ENCODE measurements around the gene FXYD6. TPM values are rescaled to one million over a fixed set of nuclear protein-coding genes. Genes with fewer than 3 reads are reported as not detected.

FXYD6 gene
- total RNA-seq, 4 donors from 2014 or later, result 21.5 to 79.9 (median 25.6) TPM

DNA sequence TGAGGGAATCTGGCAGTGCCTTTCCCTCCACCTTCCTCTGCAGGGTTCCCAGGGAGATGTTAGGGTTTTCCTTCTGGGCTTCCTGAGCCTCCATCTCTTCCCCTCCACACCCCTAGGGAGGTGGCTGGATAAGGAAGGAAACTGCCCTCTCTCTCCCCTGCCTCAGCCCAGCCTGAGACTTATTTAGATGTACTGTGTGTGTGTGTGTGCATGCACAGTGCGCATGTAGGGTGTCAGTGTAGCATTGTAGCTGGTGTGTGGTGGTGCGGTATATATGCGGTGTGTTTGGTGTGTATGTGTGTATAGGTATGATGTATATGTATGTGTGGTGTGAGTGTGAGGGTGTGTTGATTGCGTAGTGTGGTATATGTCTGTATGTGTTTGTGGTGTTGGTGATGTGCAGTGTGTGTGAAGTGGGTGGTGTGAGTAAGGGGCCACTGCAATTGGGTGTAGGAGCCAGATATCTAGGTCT, 1.5 kb downstream of the FXYD6 start:
- no peak for DNase-seq (ENCODE audit: low spot score)
- no peak for ATAC-seq (ENCODE audit: low FRiP score)
- TF ChIP-seq, protein P1, sequence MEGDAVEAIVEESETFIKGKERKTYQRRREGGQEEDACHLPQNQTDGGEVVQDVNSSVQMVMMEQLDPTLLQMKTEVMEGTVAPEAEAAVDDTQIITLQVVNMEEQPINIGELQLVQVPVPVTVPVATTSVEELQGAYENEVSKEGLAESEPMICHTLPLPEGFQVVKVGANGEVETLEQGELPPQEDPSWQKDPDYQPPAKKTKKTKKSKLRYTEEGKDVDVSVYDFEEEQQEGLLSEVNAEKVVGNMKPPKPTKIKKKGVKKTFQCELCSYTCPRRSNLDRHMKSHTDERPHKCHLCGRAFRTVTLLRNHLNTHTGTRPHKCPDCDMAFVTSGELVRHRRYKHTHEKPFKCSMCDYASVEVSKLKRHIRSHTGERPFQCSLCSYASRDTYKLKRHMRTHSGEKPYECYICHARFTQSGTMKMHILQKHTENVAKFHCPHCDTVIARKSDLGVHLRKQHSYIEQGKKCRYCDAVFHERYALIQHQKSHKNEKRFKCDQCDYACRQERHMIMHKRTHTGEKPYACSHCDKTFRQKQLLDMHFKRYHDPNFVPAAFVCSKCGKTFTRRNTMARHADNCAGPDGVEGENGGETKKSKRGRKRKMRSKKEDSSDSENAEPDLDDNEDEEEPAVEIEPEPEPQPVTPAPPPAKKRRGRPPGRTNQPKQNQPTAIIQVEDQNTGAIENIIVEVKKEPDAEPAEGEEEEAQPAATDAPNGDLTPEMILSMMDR (IDR thresholded peaks at IDR 0.05), result no peak

DNA sequence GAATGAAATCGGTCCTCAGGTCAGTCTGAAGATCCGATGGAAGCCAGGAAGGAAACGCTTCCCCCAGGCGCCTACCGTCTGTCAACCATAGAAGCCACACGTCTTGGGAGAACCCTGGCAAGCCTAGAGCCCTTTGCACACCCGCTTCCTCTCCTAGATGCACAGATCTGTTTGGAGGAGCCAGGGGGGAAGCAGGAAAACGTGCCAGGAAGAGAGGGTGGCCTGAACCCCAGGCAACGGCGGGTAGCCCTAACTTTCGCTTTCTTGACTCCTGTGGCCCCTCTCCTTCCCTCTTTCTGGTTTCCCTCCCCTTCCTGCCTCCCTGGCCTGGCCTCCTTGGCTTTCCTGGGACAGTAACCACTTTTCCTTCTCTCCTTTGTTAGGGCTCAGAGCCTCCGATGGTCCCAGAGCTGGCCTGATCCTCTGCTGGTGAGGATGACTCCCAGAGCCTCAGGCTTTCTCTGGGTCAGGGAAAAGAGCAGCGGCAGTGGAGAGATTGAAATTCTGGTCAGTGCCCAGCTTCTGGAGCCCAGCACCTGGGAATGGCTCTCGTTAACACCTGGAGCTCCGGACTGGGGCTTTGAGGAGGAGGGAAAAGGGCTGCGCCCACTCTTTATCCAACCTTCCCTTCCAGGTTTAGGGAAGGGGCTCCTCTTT, 2.1 kb downstream of the FXYD6 start:
- DNase-seq (ENCODE audit: low spot score), result no peak

DNA sequence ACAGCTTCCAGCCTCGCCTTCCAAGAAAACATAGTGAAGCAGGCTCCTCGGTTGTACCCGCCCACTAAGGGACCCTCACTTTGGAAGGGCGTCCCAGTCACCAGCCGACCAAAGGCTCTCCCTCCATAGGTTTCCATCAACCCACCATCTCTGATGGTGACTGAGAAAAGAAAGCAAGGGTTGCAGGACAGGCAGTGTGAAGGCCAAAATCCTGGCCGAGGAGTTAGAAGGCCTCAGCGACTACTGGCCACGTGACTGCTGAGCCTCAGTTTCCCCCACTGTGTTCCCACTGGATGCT, 2.7 kb downstream of the FXYD6 start:
- ATAC-seq (ENCODE audit: low FRiP score) (no peak), DNase-seq (ENCODE audit: low spot score) (no peak)
- TF ChIP-seq, protein P1 (IDR thresholded peaks at IDR 0.05), result no peak

More for the DNA sequence above, 2.1 kb downstream of the FXYD6 start:
- TF ChIP-seq, protein P1 (IDR thresholded peaks at IDR 0.05), result no peak
- no peak for ATAC-seq (ENCODE audit: low FRiP score)

DNA sequence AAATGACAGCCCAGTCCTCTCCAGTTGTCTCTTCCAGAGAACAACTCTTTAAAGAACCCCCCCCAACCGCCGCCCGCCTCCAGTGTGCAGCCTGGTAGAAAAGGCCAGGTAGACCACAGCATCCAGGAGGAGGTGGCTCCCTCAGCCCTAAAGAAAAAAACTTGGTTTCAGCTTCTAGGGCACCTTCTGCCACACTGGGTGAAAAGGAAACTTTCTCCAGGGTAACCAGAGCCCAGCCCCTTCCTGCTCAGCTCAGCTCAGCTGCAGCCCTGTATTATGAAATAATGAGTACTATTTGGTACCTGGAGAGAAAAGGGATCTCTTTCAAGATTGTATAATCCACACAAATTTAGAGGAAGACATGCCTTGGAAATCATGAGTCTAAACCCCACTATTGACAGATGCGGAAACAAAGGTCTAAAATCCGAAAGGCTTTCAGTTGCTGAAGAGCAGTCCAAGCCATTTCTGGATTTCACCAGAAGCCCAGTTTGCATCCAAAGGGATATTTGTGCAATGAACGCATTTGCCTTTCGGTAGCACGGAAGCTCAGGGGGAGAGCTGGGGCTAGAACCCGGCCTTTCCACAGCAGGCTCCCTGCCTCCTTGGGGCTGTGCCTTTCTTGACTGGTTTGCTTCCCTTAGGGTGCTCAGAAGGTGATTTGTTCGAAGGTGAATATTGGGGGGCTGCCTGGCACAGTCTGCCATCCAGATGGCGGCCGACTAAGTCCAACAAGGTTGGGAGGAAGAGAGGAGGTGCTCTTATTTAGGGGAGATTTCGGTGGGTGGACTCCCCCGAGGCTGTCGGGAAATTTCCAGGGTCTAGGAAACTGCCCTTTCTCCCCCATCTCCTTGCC, 3.3 kb downstream of the FXYD6 start:
- TF ChIP-seq, protein P1 (IDR thresholded peaks at IDR 0.05), result no peak
- DNase-seq (ENCODE audit: low spot score), result no peak
- no peak for ATAC-seq (ENCODE audit: low FRiP score)

DNA sequence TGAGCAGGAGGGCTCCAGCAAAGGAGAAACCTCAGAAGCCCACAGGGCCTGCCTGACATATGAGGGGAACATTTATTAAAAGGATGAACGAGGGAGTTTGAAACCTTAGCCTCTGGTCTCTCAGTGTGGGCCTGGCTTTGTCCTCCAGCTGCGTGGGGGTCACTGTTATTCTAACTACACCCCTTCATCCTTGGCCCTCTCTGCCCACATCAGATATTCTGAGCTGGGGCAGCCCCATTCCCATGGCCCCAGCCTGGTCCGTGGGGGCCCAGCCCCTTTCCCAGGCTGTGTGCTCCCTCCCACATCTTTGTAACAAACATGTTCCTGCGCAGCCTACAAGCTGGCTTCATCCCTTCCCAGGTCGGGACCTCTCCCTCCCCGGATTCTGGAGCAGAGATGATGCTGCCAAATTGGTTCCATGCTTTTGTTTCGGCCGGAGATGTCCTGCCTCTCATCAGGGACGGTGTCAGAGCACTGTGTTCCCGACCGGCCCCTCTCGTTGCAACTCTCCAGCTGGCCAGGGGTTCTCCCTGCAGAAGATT, 4.0 kb downstream of the FXYD6 start:
- ATAC-seq (ENCODE audit: low FRiP score), result no peak
- TF ChIP-seq, protein P1 (IDR thresholded peaks at IDR 0.05), result no peak
- DNase-seq (ENCODE audit: low spot score), result no peak

DNA sequence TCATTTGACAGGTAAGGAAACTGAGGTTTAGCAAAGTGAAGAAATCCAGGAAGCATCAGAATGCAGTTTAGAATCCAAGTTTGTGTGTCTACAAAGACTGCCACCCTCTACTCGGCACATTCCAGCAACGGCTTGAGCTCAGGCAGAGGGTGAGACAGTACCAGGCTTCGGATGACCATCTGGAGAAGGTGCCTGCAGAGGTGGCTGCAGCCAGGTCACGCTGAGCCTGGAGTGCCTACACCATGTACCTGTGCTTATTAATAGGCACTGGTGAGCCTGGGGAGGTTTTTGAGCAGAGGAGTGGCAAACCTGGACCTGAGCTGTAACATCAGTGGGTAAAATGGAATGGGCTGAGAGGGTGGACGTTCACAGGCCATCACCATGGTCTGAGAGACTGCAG, 4.7 kb downstream of the FXYD6 start:
- DNase-seq (ENCODE audit: low spot score), result no peak
- TF ChIP-seq, protein P1 (IDR thresholded peaks at IDR 0.05), result no peak
- ATAC-seq (ENCODE audit: low FRiP score), result no peak
